ENCODE data around the gene HSF2. TPM values are rescaled to one million over a fixed set of nuclear protein-coding genes. Genes with fewer than 3 reads are reported as not detected.

Gene HSF2
- total RNA-seq, 4 donors from 2014 or later = 6.0 to 20.5 (median 9.9) TPM

GRCh38 chr6:122361314-122361979, 38.0 kb upstream of the HSF2 start:
- no peak for DNase-seq
- in situ Hi-C loops (cut with MboI; ENCODE audit: low pct_ligation_motif_present in 1 of 4, low pct_unique_long_range_greater_than_20kb in 1 of 4, low sequenced_read_pairs in 3 of 4) (no loop called here), intact Hi-C loops (cut with DNase I; ENCODE audit: low total_unique reads) (no loop called here)
- H3K4me3 ChIP-seq = no peak overlapping the region
- WGBS, 2 donors (ENCODE audit: low coverage in 1 of 2) = 62 to 69% methylated on average over 3 to 15 of the region's 15 CpGs
- no peaks in the 10 kb centered on the region for H3K36me3 ChIP-seq
- no peaks in the 10 kb centered on the region for H3K4me1 ChIP-seq
- no peaks in the 10 kb centered on the region for H3K27me3 ChIP-seq
- H3K9me3 ChIP-seq = no peaks in the 10 kb centered on the region
- no peak overlapping the region for H3K27ac ChIP-seq
- TF ChIP-seq POLR2A (IDR thresholded peaks at IDR 0.05) = no peak
- TF ChIP-seq, protein P1, sequence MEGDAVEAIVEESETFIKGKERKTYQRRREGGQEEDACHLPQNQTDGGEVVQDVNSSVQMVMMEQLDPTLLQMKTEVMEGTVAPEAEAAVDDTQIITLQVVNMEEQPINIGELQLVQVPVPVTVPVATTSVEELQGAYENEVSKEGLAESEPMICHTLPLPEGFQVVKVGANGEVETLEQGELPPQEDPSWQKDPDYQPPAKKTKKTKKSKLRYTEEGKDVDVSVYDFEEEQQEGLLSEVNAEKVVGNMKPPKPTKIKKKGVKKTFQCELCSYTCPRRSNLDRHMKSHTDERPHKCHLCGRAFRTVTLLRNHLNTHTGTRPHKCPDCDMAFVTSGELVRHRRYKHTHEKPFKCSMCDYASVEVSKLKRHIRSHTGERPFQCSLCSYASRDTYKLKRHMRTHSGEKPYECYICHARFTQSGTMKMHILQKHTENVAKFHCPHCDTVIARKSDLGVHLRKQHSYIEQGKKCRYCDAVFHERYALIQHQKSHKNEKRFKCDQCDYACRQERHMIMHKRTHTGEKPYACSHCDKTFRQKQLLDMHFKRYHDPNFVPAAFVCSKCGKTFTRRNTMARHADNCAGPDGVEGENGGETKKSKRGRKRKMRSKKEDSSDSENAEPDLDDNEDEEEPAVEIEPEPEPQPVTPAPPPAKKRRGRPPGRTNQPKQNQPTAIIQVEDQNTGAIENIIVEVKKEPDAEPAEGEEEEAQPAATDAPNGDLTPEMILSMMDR (IDR thresholded peaks at IDR 0.05) = no peak
- no peak for TF ChIP-seq POLR2AphosphoS5 (IDR thresholded peaks at IDR 0.05)
- TF ChIP-seq EP300 (IDR thresholded peaks at IDR 0.05; ENCODE audit: low read depth) = no peak

- H3K36me3 ChIP-seq = no peaks in the 10 kb centered on the region
- no peaks in the 10 kb centered on the region for H3K27me3 ChIP-seq
- in situ Hi-C loops (cut with MboI; ENCODE audit: low pct_ligation_motif_present in 1 of 4, low pct_unique_long_range_greater_than_20kb in 1 of 4, low sequenced_read_pairs in 3 of 4) (no loop called here), intact Hi-C loops (cut with DNase I; ENCODE audit: low total_unique reads) (no loop called here)
- 90% methylated on average over 6 of the region's 6 CpGs; no CpG with 5 or more reads in 1 of the 2 donors for WGBS, 2 donors (ENCODE audit: low coverage in 1 of 2)
- no peak for DNase-seq
- H3K27ac ChIP-seq = no peak overlapping the region
- no peak overlapping the region for H3K4me3 ChIP-seq
- no peaks in the 10 kb centered on the region for H3K9me3 ChIP-seq
- TF ChIP-seq, protein P1 (IDR thresholded peaks at IDR 0.05) = no peak
- TF ChIP-seq POLR2A (IDR thresholded peaks at IDR 0.05) = no peak
- TF ChIP-seq EP300 (IDR thresholded peaks at IDR 0.05; ENCODE audit: low read depth) = no peak
- no peak for TF ChIP-seq POLR2AphosphoS5 (IDR thresholded peaks at IDR 0.05)
- H3K4me1 ChIP-seq = no peaks in the 10 kb centered on the region
These were observed 35.5 kb upstream of the HSF2 start for GRCh38 chr6:122363769-122364483.

- Histone ChIP-seq H3K4me1 (no peaks in the 10 kb centered on the region), H3K27me3 (no peaks in the 10 kb centered on the region), H3K4me3 (no peak overlapping the region), H3K9me3 (no peaks in the 10 kb centered on the region), H3K27ac (no peak overlapping the region), H3K36me3 (no peaks in the 10 kb centered on the region)
- intact Hi-C loops (cut with DNase I; ENCODE audit: low total_unique reads) (no loop called here), in situ Hi-C loops (cut with MboI; ENCODE audit: low pct_ligation_motif_present in 1 of 4, low pct_unique_long_range_greater_than_20kb in 1 of 4, low sequenced_read_pairs in 3 of 4) (no loop called here)
- WGBS, 2 donors (ENCODE audit: low coverage in 1 of 2) = 82% methylated on average over 8 of the region's 8 CpGs; no CpG with 5 or more reads in 1 of the 2 donors
- TF ChIP-seq, protein P1 (IDR thresholded peaks at IDR 0.05) = no peak
- no peak for TF ChIP-seq POLR2A (IDR thresholded peaks at IDR 0.05)
- TF ChIP-seq POLR2AphosphoS5 (IDR thresholded peaks at IDR 0.05) = no peak
- no peak for TF ChIP-seq EP300 (IDR thresholded peaks at IDR 0.05; ENCODE audit: low read depth)
- no peak for DNase-seq
These were observed 33.6 kb upstream of the HSF2 start for GRCh38 chr6:122365775-122366403.

- WGBS, 2 donors (ENCODE audit: low coverage in 1 of 2) = 88 to 94% methylated on average over 1 of the region's 1 CpG
- Histone ChIP-seq H3K4me1 (no peaks in the 10 kb centered on the region), H3K27ac (no peak overlapping the region), H3K36me3 (no peaks in the 10 kb centered on the region), H3K9me3 (no peaks in the 10 kb centered on the region), H3K4me3 (no peak overlapping the region), H3K27me3 (no peaks in the 10 kb centered on the region)
- intact Hi-C loops (cut with DNase I; ENCODE audit: low total_unique reads) = no loop called here
- in situ Hi-C loops (cut with MboI; ENCODE audit: low pct_ligation_motif_present in 1 of 4, low pct_unique_long_range_greater_than_20kb in 1 of 4, low sequenced_read_pairs in 3 of 4) = no loop called here
- no peak for DNase-seq
- TF ChIP-seq POLR2AphosphoS5 (IDR thresholded peaks at IDR 0.05) (no peak), EP300 (IDR thresholded peaks at IDR 0.05; ENCODE audit: low read depth) (no peak), POLR2A (IDR thresholded peaks at IDR 0.05) (no peak)
- TF ChIP-seq, protein P1 (IDR thresholded peaks at IDR 0.05) = no peak
These were observed 32.3 kb upstream of the HSF2 start for GRCh38 chr6:122367171-122367570.

All from transverse colon (tissue), 4 donors.